ENCODE data around the gene TMTC2. TPM values are rescaled to one million over a fixed set of nuclear protein-coding genes. Genes with fewer than 3 reads are reported as not detected.

TMTC2 gene
- total RNA-seq, 1 donor from 2014 or later: 37.9 TPM

DNA sequence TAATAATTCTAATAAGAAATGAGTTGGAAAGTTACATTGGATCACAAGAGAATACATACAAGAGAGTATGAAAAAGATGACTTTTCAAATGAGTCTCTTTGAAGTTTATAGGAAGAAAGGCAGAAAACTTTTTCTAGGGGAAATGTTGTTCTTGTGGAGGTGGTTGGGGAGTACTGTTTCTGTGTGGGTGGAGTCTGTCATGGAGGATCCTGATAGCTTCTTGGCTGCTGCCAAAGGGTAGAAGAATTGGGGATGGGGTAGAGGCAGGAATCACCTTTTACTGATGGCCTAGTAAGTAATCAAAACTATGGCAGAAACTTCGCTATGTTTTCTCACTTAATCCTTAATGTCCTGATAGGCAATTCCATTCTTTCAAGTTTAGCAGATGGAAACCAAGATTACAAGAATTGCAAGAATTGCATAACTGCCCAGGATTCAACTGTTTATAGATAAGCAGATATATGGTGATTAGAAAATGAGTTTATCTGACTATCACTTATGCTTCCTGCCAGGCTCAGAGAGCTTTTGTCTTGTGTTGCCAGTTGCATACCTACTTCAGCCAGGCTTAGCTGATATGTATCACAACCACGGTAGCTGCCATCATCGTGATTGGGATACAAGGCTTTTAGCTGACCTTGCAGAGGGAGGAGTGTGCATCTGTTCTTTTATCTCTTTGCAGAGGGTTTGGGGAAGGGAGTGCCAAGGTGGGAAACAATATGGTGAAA lies 463.9 kb downstream of the TMTC2 start:
- H3K27ac ChIP-seq: no peak overlapping the region
- ATAC-seq (no peak), DNase-seq (no peak)
- TF ChIP-seq, protein P1, sequence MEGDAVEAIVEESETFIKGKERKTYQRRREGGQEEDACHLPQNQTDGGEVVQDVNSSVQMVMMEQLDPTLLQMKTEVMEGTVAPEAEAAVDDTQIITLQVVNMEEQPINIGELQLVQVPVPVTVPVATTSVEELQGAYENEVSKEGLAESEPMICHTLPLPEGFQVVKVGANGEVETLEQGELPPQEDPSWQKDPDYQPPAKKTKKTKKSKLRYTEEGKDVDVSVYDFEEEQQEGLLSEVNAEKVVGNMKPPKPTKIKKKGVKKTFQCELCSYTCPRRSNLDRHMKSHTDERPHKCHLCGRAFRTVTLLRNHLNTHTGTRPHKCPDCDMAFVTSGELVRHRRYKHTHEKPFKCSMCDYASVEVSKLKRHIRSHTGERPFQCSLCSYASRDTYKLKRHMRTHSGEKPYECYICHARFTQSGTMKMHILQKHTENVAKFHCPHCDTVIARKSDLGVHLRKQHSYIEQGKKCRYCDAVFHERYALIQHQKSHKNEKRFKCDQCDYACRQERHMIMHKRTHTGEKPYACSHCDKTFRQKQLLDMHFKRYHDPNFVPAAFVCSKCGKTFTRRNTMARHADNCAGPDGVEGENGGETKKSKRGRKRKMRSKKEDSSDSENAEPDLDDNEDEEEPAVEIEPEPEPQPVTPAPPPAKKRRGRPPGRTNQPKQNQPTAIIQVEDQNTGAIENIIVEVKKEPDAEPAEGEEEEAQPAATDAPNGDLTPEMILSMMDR (IDR thresholded peaks at IDR 0.05): no peak
- no peaks in the 10 kb centered on the region for H3K27me3 ChIP-seq
- no peaks in the 10 kb centered on the region for H3K4me1 ChIP-seq
- H3K4me3 ChIP-seq: no peak overlapping the region
- no peaks in the 10 kb centered on the region for H3K36me3 ChIP-seq
- intact Hi-C loops (cut with DNase I): no loop called here
- no peaks in the 10 kb centered on the region for H3K9me3 ChIP-seq

- DNase-seq (no peak), ATAC-seq (no peak)
- Histone ChIP-seq H3K4me3 (no peak overlapping the region), H3K9me3 (no peaks in the 10 kb centered on the region), H3K27ac (no peak overlapping the region), H3K4me1 (no peaks in the 10 kb centered on the region), H3K27me3 (no peaks in the 10 kb centered on the region), H3K36me3 (no peaks in the 10 kb centered on the region)
- TF ChIP-seq, protein P1 (IDR thresholded peaks at IDR 0.05): no peak
- intact Hi-C loops (cut with DNase I): no loop called here
Measured at GRCh38 chr12:83153177-83153576, 466.5 kb downstream of the TMTC2 start.

DNA sequence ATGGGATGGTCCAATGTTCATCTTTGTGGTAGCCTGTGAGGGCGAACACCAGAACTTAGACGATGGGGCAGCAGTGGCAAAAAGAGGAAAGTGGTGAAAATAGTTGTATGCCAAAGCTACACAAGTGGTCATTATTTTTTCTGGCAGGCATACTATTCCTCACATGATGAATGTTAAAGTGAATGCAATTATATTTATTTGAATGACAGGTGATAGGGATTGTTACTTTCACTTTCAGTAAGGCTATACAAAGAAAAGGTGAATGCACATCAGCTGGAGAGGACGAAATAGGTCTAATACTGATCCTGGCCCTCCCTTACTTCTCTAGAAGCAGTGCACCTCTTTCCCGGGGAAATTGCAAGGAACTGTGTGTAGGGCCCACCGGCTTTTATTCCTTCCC lies 470.1 kb downstream of the TMTC2 start:
- Histone ChIP-seq H3K9me3 (no peaks in the 10 kb centered on the region), H3K36me3 (no peaks in the 10 kb centered on the region), H3K4me3 (no peak overlapping the region), H3K4me1 (no peaks in the 10 kb centered on the region), H3K27me3 (no peaks in the 10 kb centered on the region), H3K27ac (no peak overlapping the region)
- DNase-seq (no peak), ATAC-seq (no peak)
- TF ChIP-seq, protein P1 (IDR thresholded peaks at IDR 0.05): no peak
- intact Hi-C loops (cut with DNase I): no loop called here

DNA sequence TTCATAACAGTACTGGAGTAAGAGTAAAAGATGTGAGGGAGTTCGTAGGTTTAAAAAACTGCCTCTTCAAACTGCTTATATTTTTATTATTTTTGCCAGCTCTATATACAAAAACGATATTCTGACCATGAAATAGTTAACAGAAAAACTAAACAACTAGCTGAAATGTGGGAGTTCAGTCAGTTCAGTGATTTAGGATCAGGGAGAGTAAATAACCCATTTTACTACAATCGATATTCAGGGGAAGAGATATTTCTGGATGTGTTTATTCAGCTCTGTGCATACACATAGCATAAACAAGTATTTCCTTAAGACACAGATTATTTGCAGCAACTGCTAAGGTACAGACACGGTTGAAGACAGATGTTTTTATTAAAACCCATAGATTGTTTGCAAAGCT lies 470.9 kb downstream of the TMTC2 start:
- TF ChIP-seq, protein P1 (IDR thresholded peaks at IDR 0.05): no peak
- ATAC-seq: no peak

DNA sequence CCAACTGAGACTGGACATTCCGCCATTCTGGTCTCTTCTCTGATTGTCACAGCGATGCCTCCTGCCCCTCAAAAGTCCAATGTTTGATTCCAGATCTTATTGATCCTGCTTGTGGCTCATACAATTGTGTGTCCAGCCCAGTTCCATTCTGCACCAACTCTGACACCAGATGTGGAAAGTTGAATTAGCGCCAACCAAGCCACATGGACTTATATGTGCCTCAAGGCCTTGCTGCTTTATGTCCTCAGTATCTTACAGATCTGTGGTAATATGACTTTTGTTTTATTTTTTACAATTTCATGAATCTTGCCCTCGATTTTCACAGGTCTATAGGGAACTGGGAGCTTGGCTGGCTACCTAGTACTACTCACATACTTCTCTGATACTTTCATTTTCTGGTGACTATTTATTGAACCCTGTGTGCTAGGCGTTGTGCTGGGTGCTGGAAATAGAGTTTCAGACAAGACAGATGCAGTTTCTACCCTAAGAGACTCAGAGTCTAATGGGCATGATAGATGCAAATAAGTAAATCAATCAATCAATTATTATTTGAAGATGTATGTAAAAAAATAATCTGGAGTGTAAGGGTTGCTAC lies 472.0 kb downstream of the TMTC2 start:
- H3K4me3 ChIP-seq: no peak overlapping the region
- H3K9me3 ChIP-seq: no peaks in the 10 kb centered on the region
- H3K36me3 ChIP-seq: no peaks in the 10 kb centered on the region
- ATAC-seq (no peak), DNase-seq (no peak)
- TF ChIP-seq, protein P1 (IDR thresholded peaks at IDR 0.05): no peak
- no peaks in the 10 kb centered on the region for H3K27me3 ChIP-seq
- H3K4me1 ChIP-seq: no peaks in the 10 kb centered on the region
- intact Hi-C loops (cut with DNase I): no loop called here
- H3K27ac ChIP-seq: no peak overlapping the region

More for the DNA sequence above, 470.9 kb downstream of the TMTC2 start:
- DNase-seq: no peak
- Histone ChIP-seq H3K27ac (no peak overlapping the region), H3K36me3 (no peaks in the 10 kb centered on the region), H3K9me3 (no peaks in the 10 kb centered on the region), H3K4me3 (no peak overlapping the region), H3K4me1 (no peaks in the 10 kb centered on the region), H3K27me3 (no peaks in the 10 kb centered on the region)
- intact Hi-C loops (cut with DNase I): no loop called here

Data from upper lobe of right lung (tissue), 1 donor.